ENCODE measurements around the gene FBXO10. TPM values are rescaled to one million over a fixed set of nuclear protein-coding genes. Genes with fewer than 3 reads are reported as not detected.
"Not testable (repeated sequence)": the region's sequence is repeated elsewhere in the genome, so short reads cannot be mapped to it uniquely, and the experiment has no call there.

FBXO10 gene
- total RNA-seq, 5 donors from 2014 or later (not counting 1 experiment from before 2014, with no cell fraction given) = 2.9 to 5.0 (median 3.8) TPM

- Mint-ChIP-seq H3K9me3 (no peaks in the 10 kb centered on the region), H3K4me3 (no peak overlapping the region), H3K36me3 (peaks cover 16% of the 10 kb centered on the region), H3K27me3 (no peaks in the 10 kb centered on the region), H3K27ac (no peak overlapping the region), H3K4me1 (no peaks in the 10 kb centered on the region)
- H3K4me1 ChIP-seq (ENCODE audit: control insufficient read depth in 1 of 2, extremely low read depth in 1 of 2, insufficient read depth in 2 of 2, low read length in 2 of 2) = peaks cover 0 to 10% of the 10 kb centered on the region in 2 experiments
- no peak overlapping the region for H3K27ac ChIP-seq (ENCODE audit: low read length)
- WGBS (ENCODE audit: insufficient coverage) = 93% methylated on average over 6 of the region's 7 CpGs
- CTCF ChIA-PET = no interaction called here
- no peaks in the 10 kb centered on the region for H3K27me3 ChIP-seq (replicated peaks in 1 of 2; ENCODE audit: control insufficient read depth in 2 of 2, extremely low read depth in 1 of 2, insufficient read depth in 2 of 2, low read length in 1 of 2)
- peaks cover 0 to 5% of the 10 kb centered on the region in 2 donors for H3K36me3 ChIP-seq (ENCODE audit: control insufficient read depth in 2 of 2, extremely low read depth in 1 of 2, insufficient read depth in 1 of 2, low read length in 1 of 2)
- H3K4me3 ChIP-seq (ENCODE audit: control insufficient read depth in 1 of 2, extremely low read depth in 1 of 2, low read length in 1 of 2) = no peak overlapping the region
- DNase-seq (no peak), ATAC-seq (replicated peaks in 1 of 4) (no peak)
- no peaks in the 10 kb centered on the region for H3K9me3 ChIP-seq
- POLR2A ChIA-PET = no interaction called here
These were observed 61.2 kb downstream of the FBXO10 start for GRCh38 chr9:37514999-37515398.

GRCh38 chr9:37514415-37514814, 61.8 kb downstream of the FBXO10 start:
- H3K4me1 ChIP-seq (ENCODE audit: control insufficient read depth in 1 of 2, extremely low read depth in 1 of 2, insufficient read depth in 2 of 2, low read length in 2 of 2); CTCF ChIA-PET; H3K4me1 Mint-ChIP-seq; H3K4me3 Mint-ChIP-seq; H3K27me3 Mint-ChIP-seq; H3K4me3 ChIP-seq (ENCODE audit: control insufficient read depth in 1 of 2, extremely low read depth in 1 of 2, low read length in 1 of 2); ATAC-seq (replicated peaks in 1 of 4); H3K27ac ChIP-seq (ENCODE audit: low read length); DNase-seq; H3K9me3 ChIP-seq; H3K27ac Mint-ChIP-seq; POLR2A ChIA-PET; H3K36me3 ChIP-seq (ENCODE audit: control insufficient read depth in 2 of 2, extremely low read depth in 1 of 2, insufficient read depth in 1 of 2, low read length in 1 of 2); H3K9me3 Mint-ChIP-seq; H3K27me3 ChIP-seq (replicated peaks in 1 of 2; ENCODE audit: control insufficient read depth in 2 of 2, extremely low read depth in 1 of 2, insufficient read depth in 2 of 2, low read length in 1 of 2): not testable (repeated sequence)
- peaks cover 14% of the 10 kb centered on the region for H3K36me3 Mint-ChIP-seq
- WGBS (ENCODE audit: insufficient coverage) = no CpG with 5 or more reads among the region's 10 CpGs

GRCh38 chr9:37512437-37512836, 63.7 kb downstream of the FBXO10 start:
- Mint-ChIP-seq H3K36me3 (peaks cover 14% of the 10 kb centered on the region), H3K4me1 (peaks cover 0 to 5% (median 3%) of the 10 kb centered on the region in 3 donors), H3K9me3 (no peaks in the 10 kb centered on the region), H3K4me3 (no peak overlapping the region), H3K27ac (no peak overlapping the region), H3K27me3 (no peaks in the 10 kb centered on the region)
- no peaks in the 10 kb centered on the region for H3K27me3 ChIP-seq (replicated peaks in 1 of 2; ENCODE audit: control insufficient read depth in 2 of 2, extremely low read depth in 1 of 2, insufficient read depth in 2 of 2, low read length in 1 of 2)
- WGBS (ENCODE audit: insufficient coverage) = 63% methylated on average over 9 of the region's 12 CpGs
- no peak overlapping the region for H3K4me3 ChIP-seq (ENCODE audit: control insufficient read depth in 1 of 2, extremely low read depth in 1 of 2, low read length in 1 of 2)
- H3K27ac ChIP-seq (ENCODE audit: low read length) = no peak overlapping the region
- H3K36me3 ChIP-seq (ENCODE audit: control insufficient read depth in 2 of 2, extremely low read depth in 1 of 2, insufficient read depth in 1 of 2, low read length in 1 of 2) = peaks cover 4 to 7% of the 10 kb centered on the region in 2 donors
- H3K9me3 ChIP-seq = no peaks in the 10 kb centered on the region
- peaks cover 0 to 10% of the 10 kb centered on the region in 2 experiments for H3K4me1 ChIP-seq (ENCODE audit: control insufficient read depth in 1 of 2, extremely low read depth in 1 of 2, insufficient read depth in 2 of 2, low read length in 2 of 2)
- peak; percentile 20 to 61 (median 39) for ATAC-seq (replicated peaks in 1 of 4)
- ChIA-PET CTCF (interaction anchor here in 1 of 2 donors (0.5 to 1.0 kb wide), 2 partner anchors 8 to 1408 kb away, joined by 3 read pairs; no protein-coding TSS in a partner anchor), POLR2A (interaction anchor here in 1 of 2 donors (0.7 to 1.0 kb wide), 2 partner anchors 9 to 26 kb away, joined by 4 read pairs; no protein-coding TSS in a partner anchor)
- peak in 31 of 35 experiments; percentile 7 to 67 (median 31) for DNase-seq

GRCh38 chr9:37511016-37512010, 64.9 kb downstream of the FBXO10 start:
- H3K36me3 ChIP-seq (ENCODE audit: control insufficient read depth in 2 of 2, extremely low read depth in 1 of 2, insufficient read depth in 1 of 2, low read length in 1 of 2) = peaks cover 4 to 8% of the 10 kb centered on the region in 2 donors
- DNase-seq (no peak), ATAC-seq (replicated peaks in 1 of 4) (peak in 1 of 4 experiments; percentile 27)
- H3K9me3 ChIP-seq = no peaks in the 10 kb centered on the region
- Mint-ChIP-seq H3K27ac (no peak overlapping the region), H3K36me3 (peaks cover 22% of the 10 kb centered on the region), H3K4me1 (peaks cover 0 to 12% (median 8%) of the 10 kb centered on the region in 3 donors), H3K9me3 (no peaks in the 10 kb centered on the region), H3K4me3 (no peak overlapping the region), H3K27me3 (no peaks in the 10 kb centered on the region)
- ChIA-PET CTCF (interaction anchor here (0.5 to 1.2 kb wide), 3 partner anchors 7 to 1407 kb away, joined by 3 read pairs; no protein-coding TSS in a partner anchor), POLR2A (interaction anchor here in 1 of 2 donors (0.7 to 1.0 kb wide), 2 partner anchors 7 to 25 kb away, joined by 4 read pairs; no protein-coding TSS in a partner anchor)
- peaks cover 0 to 10% of the 10 kb centered on the region in 2 experiments for H3K4me1 ChIP-seq (ENCODE audit: control insufficient read depth in 1 of 2, extremely low read depth in 1 of 2, insufficient read depth in 2 of 2, low read length in 2 of 2)
- H3K27me3 ChIP-seq (replicated peaks in 1 of 2; ENCODE audit: control insufficient read depth in 2 of 2, extremely low read depth in 1 of 2, insufficient read depth in 2 of 2, low read length in 1 of 2) = no peaks in the 10 kb centered on the region
- WGBS (ENCODE audit: insufficient coverage) = 96% methylated on average over 11 of the region's 15 CpGs
- no peak overlapping the region for H3K4me3 ChIP-seq (ENCODE audit: control insufficient read depth in 1 of 2, extremely low read depth in 1 of 2, low read length in 1 of 2)
- H3K27ac ChIP-seq (ENCODE audit: low read length) = no peak overlapping the region

GRCh38 chr9:37510053-37510452, 66.1 kb downstream of the FBXO10 start:
- H3K36me3 ChIP-seq (ENCODE audit: control insufficient read depth in 2 of 2, extremely low read depth in 1 of 2, insufficient read depth in 1 of 2, low read length in 1 of 2); H3K27ac Mint-ChIP-seq; DNase-seq; CTCF ChIA-PET; H3K9me3 ChIP-seq; H3K27ac ChIP-seq (ENCODE audit: low read length); H3K4me3 ChIP-seq (ENCODE audit: control insufficient read depth in 1 of 2, extremely low read depth in 1 of 2, low read length in 1 of 2); H3K27me3 Mint-ChIP-seq; H3K27me3 ChIP-seq (replicated peaks in 1 of 2; ENCODE audit: control insufficient read depth in 2 of 2, extremely low read depth in 1 of 2, insufficient read depth in 2 of 2, low read length in 1 of 2); H3K9me3 Mint-ChIP-seq; ATAC-seq (replicated peaks in 1 of 4); POLR2A ChIA-PET; H3K4me3 Mint-ChIP-seq: not testable (repeated sequence)
- Mint-ChIP-seq H3K36me3 (peaks cover 21% of the 10 kb centered on the region), H3K4me1 (peaks cover 0 to 17% (median 8%) of the 10 kb centered on the region in 3 donors)
- no CpG with 5 or more reads among the region's 5 CpGs for WGBS (ENCODE audit: insufficient coverage)
- H3K4me1 ChIP-seq (ENCODE audit: control insufficient read depth in 1 of 2, extremely low read depth in 1 of 2, insufficient read depth in 2 of 2, low read length in 2 of 2) = peaks cover 0 to 11% of the 10 kb centered on the region in 2 experiments

GRCh38 chr9:37509536-37509935, 66.6 kb downstream of the FBXO10 start:
- peaks cover 8 to 9% of the 10 kb centered on the region in 2 donors for H3K36me3 ChIP-seq (ENCODE audit: control insufficient read depth in 2 of 2, extremely low read depth in 1 of 2, insufficient read depth in 1 of 2, low read length in 1 of 2)
- WGBS (ENCODE audit: insufficient coverage) = 94% methylated on average over 3 of the region's 7 CpGs
- no peaks in the 10 kb centered on the region for H3K9me3 ChIP-seq
- no peak overlapping the region for H3K4me3 ChIP-seq (ENCODE audit: control insufficient read depth in 1 of 2, extremely low read depth in 1 of 2, low read length in 1 of 2)
- POLR2A ChIA-PET = no interaction called here
- CTCF ChIA-PET = interaction anchor here in 1 of 2 donors (1.9 kb wide), 1 partner anchor 95 kb away, joined by 6 read pairs; no protein-coding TSS in a partner anchor
- Mint-ChIP-seq H3K27me3 (no peaks in the 10 kb centered on the region), H3K4me1 (peaks cover 0 to 21% (median 8%) of the 10 kb centered on the region in 3 donors), H3K36me3 (peaks cover 20% of the 10 kb centered on the region), H3K9me3 (no peaks in the 10 kb centered on the region), H3K4me3 (no peak overlapping the region), H3K27ac (no peak overlapping the region)
- DNase-seq = no peak
- no peak for ATAC-seq (replicated peaks in 1 of 4)
- H3K27me3 ChIP-seq (replicated peaks in 1 of 2; ENCODE audit: control insufficient read depth in 2 of 2, extremely low read depth in 1 of 2, insufficient read depth in 2 of 2, low read length in 1 of 2) = no peaks in the 10 kb centered on the region
- H3K4me1 ChIP-seq (ENCODE audit: control insufficient read depth in 1 of 2, extremely low read depth in 1 of 2, insufficient read depth in 2 of 2, low read length in 2 of 2) = peaks cover 0 to 16% of the 10 kb centered on the region in 2 experiments
- H3K27ac ChIP-seq (ENCODE audit: low read length) = no peak overlapping the region

Data from T-cell (primary cell).